GM19395 (cell line): ENCODE data around the gene PDS5B.
"Not testable (repeated sequence)": the region's sequence is repeated elsewhere in the genome, so short reads cannot be mapped to it uniquely, and the experiment has no call there.

Experiments
- ATAC-seq: cut with Tn5 transposase; IDR thresholded peaks from one replicate; pipeline ENCODE4 v1.9.1; 2021; ENCODE audit warnings: mild to moderate bottlenecking, moderate library complexity; ENCODE audit not compliant: unreplicated experiment

Gene PDS5B

GRCh38 chr13:32586080-32586900, at the start of gene PDS5B:
TSS of gene PDS5B (plus strand) at chr13:32586452. CDS start at chr13:32648773, 62,321 bp downstream.
- ATAC-seq: peak; percentile 76

DNA sequence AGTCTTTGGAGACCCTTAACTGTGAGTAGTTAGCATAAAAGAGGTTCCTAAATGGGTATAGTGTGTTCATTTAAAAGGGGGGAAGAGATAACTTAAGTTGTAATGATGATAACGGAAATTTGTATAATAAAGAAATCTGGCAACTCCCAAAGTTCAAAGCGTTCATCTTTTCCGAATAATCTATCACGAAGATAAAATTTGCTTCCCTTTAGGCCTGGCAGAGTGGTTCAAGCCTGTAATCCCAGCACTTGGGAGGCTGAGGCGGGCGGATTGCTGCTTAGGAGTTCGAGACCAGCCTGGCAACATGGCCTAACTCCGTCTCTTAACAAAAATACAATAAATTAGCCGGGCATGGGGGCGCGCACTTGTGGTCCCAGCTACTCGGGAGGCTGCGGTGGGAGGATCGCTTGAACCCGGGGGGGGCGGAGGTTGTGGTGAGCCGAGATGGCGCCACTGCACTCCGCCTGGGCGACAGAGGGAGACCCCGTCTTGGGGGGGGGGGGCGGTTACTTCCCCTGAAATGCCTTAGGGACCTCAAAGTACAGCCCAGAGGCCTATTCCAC, 48.6 kb upstream of the PDS5B start:
- ATAC-seq: peak; percentile 3

- ATAC-seq: peak; percentile 88
Observed at GRCh38 chr13:32538143-32538620, 48.1 kb upstream of the PDS5B start.

DNA sequence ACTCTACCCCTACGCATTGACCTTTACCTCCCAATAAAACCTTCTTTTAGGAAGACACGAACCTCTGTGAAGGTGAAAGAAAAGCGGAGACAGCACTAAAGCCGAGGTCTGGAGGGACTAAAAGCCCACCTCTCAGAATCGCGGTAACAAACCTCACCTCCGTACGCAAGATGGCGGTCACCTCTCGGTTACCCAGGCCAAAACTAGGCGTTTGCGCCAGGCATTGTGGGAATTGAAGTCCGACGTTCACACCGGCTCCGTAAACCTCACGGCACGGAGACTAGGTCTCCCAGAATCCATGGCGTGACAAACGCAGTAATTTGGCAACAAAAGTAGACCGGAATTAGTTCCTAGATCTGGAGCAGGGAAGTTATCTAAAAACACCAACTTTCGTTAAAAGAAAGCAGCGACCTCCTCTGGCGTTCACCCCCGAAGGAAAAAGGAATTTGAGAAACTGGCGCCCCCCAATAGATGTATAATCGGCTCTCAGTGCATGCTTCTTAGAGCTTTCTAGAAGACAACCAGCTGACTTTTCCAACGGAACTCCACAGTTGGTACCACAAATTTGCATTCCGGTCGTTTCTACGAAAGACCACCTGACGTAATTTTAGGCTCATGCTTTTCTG, 47.5 kb upstream of the PDS5B start, which contains the start of gene N4BP2L2:
TSS of gene N4BP2L2 (minus strand) at position 175 of the 626 bp plus-strand sequence. CDS start 1,768 bp downstream, outside the sequence.
- ATAC-seq: peak; percentile 97

GRCh38 chr13:32542221-32542620, 44.0 kb upstream of the PDS5B start:
- no peak for ATAC-seq

- no peak for ATAC-seq
Observed at GRCh38 chr13:32545083-32545482, 41.2 kb upstream of the PDS5B start.

DNA sequence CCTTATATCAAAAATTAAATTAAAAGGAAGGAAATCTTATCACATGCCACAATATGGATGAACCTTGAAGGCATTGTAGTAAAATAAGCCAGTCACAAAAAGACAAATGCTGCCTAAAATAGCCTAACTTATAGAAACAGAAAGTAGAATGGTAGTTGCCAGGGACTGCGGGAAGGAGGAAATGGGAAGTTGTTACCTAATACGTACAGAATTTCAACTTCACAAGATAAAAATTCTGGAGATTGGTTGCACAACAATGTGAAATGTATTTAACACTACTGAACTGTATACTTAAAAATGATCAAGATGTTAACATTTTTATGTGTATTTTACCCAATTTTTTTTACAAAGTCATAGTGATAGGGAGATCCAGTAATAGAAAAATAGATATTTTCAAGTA, 37.4 kb upstream of the PDS5B start:
- no peak for ATAC-seq

- ATAC-seq: no peak
Observed at GRCh38 chr13:32549788-32550187, 36.5 kb upstream of the PDS5B start.

GRCh38 chr13:32553720-32554119, 32.5 kb upstream of the PDS5B start:
- no peak for ATAC-seq

DNA sequence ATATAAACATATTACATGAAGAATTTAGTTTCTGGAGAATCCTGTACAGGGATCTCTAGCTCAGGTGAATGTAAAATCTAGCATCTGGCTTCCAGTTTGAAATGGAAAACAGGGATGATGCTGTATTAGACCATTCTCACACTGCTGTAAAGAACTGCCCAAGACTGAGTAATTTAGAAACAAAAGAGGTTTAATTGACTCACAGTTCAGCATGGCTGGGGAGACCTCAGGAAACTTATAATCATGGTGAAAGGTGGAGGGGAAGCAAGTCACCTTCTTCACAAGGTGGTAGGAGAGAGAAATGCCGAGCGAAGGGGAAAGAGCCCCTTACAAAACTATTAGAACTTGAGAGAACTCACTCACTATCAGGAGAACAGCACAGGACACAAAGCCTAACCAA, 30.6 kb upstream of the PDS5B start:
- ATAC-seq: no peak

DNA sequence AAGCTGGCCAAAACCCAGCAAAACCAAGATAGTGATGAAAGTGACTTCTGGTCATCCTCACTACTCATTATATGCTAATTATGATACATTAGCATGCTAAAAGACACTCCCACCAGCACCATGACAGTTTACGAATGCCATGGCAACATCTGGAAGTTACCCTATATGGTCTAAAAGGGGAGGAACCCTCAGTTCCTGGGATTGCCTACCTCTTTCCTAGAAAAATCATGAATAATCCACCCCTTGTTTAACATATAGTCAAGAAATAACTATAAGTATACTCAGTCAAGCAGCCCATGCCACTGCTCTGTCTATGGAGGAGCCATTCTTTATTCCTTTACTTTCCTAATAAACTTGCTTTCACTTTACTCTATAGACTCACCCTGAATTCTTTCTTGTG, 25.4 kb upstream of the PDS5B start:
- ATAC-seq: not testable (repeated sequence)

DNA sequence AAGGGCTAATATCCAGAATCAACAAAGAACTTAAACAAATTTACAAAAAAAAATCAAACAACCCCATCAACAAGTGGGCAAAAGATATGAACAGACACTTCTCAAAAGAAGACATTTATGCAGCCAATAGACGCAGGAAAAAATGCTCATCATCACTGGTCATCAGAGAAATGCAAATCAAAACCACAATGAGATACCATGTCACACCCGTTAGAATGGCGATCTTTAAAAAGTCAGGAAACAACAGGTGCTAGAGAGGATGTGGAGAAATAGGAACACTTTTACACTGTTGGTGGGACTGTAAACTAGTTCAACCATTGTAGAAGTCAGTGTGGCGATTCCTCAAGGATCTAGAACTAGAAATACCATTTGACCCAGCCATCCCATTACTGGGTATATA, 10.6 kb upstream of the PDS5B start:
- ATAC-seq: not testable (repeated sequence)

DNA sequence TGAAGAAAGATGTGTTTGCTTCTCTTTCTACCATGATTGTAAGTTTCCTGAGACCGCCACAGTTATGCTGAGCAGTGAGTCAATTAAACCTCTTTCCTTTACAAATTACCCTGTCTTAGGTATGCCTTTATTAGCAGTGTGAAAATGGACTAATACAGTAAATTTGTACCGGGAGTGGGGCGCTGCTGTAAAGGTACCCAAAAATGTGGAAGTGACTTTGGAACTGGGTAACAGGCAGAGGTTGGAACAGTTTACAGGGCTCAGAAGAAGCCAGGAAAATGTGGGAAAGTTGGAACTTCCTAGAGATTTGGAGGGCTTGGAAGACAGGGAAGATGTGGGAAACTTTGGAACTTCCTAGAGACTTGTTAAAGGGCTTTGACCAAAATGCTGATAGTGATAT, 9.2 kb upstream of the PDS5B start:
- no peak for ATAC-seq

DNA sequence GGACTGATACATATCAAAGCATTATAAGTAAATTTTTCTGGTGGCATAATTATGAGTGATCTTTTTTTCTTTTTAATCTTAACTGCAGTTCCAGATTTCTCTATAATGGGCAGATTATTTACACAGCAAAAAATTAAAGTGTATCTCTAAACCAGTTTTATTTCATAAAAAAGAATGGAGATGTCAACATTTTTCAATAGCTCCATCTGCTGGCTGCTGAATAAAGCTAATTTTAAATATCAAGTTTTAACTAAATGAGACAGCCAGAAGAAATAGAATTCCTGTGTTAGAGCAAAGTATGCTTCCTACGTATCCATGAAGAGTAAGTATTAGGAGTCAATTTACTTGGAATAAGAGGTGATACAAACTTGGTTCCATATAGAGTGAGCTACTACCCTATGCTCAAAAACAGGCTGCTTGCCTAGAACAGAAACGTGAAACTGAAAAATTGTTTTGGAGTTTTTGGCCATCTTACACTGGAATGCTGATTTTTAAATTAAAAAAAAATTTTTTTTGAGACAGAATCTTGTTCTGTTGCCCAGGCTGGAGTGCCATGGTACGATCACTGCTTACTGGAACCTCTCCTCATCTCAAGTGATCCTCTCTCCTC, 5.0 kb upstream of the PDS5B start:
- ATAC-seq: no peak

- no peak for ATAC-seq
Observed at GRCh38 chr13:32582281-32582680, 4.0 kb upstream of the PDS5B start.

- no peak for ATAC-seq
Observed at GRCh38 chr13:32582991-32583390, 3.3 kb upstream of the PDS5B start.

- ATAC-seq: peak; percentile 6
Observed at GRCh38 chr13:32585550-32586079, 637 bp upstream of the PDS5B start.

- peak; percentile 44 for ATAC-seq
Observed at GRCh38 chr13:32587011-32587810, 959 bp downstream of the PDS5B start.

GRCh38 chr13:32587811-32588170, 1.5 kb downstream of the PDS5B start:
- no peak for ATAC-seq

DNA sequence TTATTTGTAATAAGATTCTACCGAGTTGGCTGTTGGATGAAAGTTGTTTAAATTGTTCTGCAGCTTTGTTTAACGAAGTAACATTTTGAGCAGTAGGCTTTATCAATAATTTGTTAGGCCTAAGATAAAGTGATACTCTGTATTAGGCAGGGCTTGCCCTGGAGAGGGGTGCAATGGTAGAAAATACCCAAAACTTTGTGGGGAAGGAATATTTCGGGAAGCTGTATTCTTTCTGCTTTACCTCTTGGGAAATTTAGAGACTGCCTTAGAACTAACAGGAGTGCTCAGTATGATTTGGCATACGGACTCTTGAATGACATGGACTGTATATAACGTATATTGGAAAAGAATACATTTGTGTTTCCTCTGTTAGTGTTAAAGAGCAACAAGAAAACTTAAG, 2.5 kb downstream of the PDS5B start:
- no peak for ATAC-seq
